ENCODE measurements around the gene LRGUK. TPM values are rescaled to one million over a fixed set of nuclear protein-coding genes. Genes with fewer than 3 reads are reported as not detected.
"Not testable (repeated sequence)": the region's sequence is repeated elsewhere in the genome, so short reads cannot be mapped to it uniquely, and the experiment has no call there.

LRGUK gene
- polyA plus RNA-seq, 2 donors, result 0.09 to 0.14 TPM

- H3K27me3 ChIP-seq (ENCODE audit: control insufficient read depth in 1 of 2, insufficient read depth in 2 of 2, low read length in 2 of 2), result no peaks in the 10 kb centered on the region
- H3K27ac ChIP-seq (ENCODE audit: low read depth in 2 of 2, low read length in 1 of 2), result no peak overlapping the region
- 59 to 61% methylated on average over 6 of the region's 6 CpGs for WGBS, 2 donors
- H3K36me3 ChIP-seq (ENCODE audit: control insufficient read depth in 2 of 2, insufficient read depth in 2 of 2, low read length in 1 of 2), result no peaks in the 10 kb centered on the region
- no peaks in the 10 kb centered on the region for H3K4me1 ChIP-seq (ENCODE audit: control insufficient read depth in 2 of 2, insufficient read depth in 2 of 2, low read length in 1 of 2)
- H3K4me3 ChIP-seq (ENCODE audit: low read depth in 1 of 2, low read length in 2 of 2), result no peak overlapping the region
- H3K9me3 ChIP-seq (ENCODE audit: control insufficient read depth in 2 of 2, insufficient read depth in 1 of 2, low read depth in 1 of 2, low read length in 1 of 2), result no peaks in the 10 kb centered on the region
Observed at GRCh38 chr7:134284011-134284410, 156.9 kb downstream of the LRGUK start.

- Histone ChIP-seq H3K36me3 (ENCODE audit: control insufficient read depth in 2 of 2, insufficient read depth in 2 of 2, low read length in 1 of 2) (no peaks in the 10 kb centered on the region), H3K27me3 (ENCODE audit: control insufficient read depth in 1 of 2, insufficient read depth in 2 of 2, low read length in 2 of 2) (no peaks in the 10 kb centered on the region), H3K4me1 (ENCODE audit: control insufficient read depth in 2 of 2, insufficient read depth in 2 of 2, low read length in 1 of 2) (no peaks in the 10 kb centered on the region), H3K27ac (ENCODE audit: low read depth in 2 of 2, low read length in 1 of 2) (no peak overlapping the region), H3K4me3 (ENCODE audit: low read depth in 1 of 2, low read length in 2 of 2) (no peak overlapping the region), H3K9me3 (ENCODE audit: control insufficient read depth in 2 of 2, insufficient read depth in 1 of 2, low read depth in 1 of 2, low read length in 1 of 2) (no peaks in the 10 kb centered on the region)
- 77 to 85% methylated on average over 3 of the region's 3 CpGs for WGBS, 2 donors
Observed at GRCh38 chr7:134284952-134285351, 157.8 kb downstream of the LRGUK start.

- no peak overlapping the region for H3K4me3 ChIP-seq (ENCODE audit: low read depth in 1 of 2, low read length in 2 of 2)
- H3K27me3 ChIP-seq (ENCODE audit: control insufficient read depth in 1 of 2, insufficient read depth in 2 of 2, low read length in 2 of 2), result no peaks in the 10 kb centered on the region
- H3K27ac ChIP-seq (ENCODE audit: low read depth in 2 of 2, low read length in 1 of 2), result no peak overlapping the region
- H3K36me3 ChIP-seq (ENCODE audit: control insufficient read depth in 2 of 2, insufficient read depth in 2 of 2, low read length in 1 of 2), result no peaks in the 10 kb centered on the region
- no peaks in the 10 kb centered on the region for H3K9me3 ChIP-seq (ENCODE audit: control insufficient read depth in 2 of 2, insufficient read depth in 1 of 2, low read depth in 1 of 2, low read length in 1 of 2)
- 78 to 84% methylated on average over 12 of the region's 12 CpGs for WGBS, 2 donors
- H3K4me1 ChIP-seq (ENCODE audit: control insufficient read depth in 2 of 2, insufficient read depth in 2 of 2, low read length in 1 of 2), result no peaks in the 10 kb centered on the region
Observed at GRCh38 chr7:134287916-134288659, 160.9 kb downstream of the LRGUK start.

- H3K27me3 ChIP-seq (ENCODE audit: control insufficient read depth in 1 of 2, insufficient read depth in 2 of 2, low read length in 2 of 2), result no peaks in the 10 kb centered on the region
- 72 to 77% methylated on average over 7 of the region's 7 CpGs for WGBS, 2 donors
- peaks cover 0 to 4% of the 10 kb centered on the region in 2 donors for H3K36me3 ChIP-seq (ENCODE audit: control insufficient read depth in 2 of 2, insufficient read depth in 2 of 2, low read length in 1 of 2)
- H3K4me1 ChIP-seq (ENCODE audit: control insufficient read depth in 2 of 2, insufficient read depth in 2 of 2, low read length in 1 of 2), result no peaks in the 10 kb centered on the region
- H3K27ac ChIP-seq (ENCODE audit: low read depth in 2 of 2, low read length in 1 of 2), result no peak overlapping the region
- H3K9me3 ChIP-seq (ENCODE audit: control insufficient read depth in 2 of 2, insufficient read depth in 1 of 2, low read depth in 1 of 2, low read length in 1 of 2), result no peaks in the 10 kb centered on the region
- no peak overlapping the region for H3K4me3 ChIP-seq (ENCODE audit: low read depth in 1 of 2, low read length in 2 of 2)
Observed at GRCh38 chr7:134289423-134289822, 162.3 kb downstream of the LRGUK start.

- Histone ChIP-seq H3K36me3 (ENCODE audit: control insufficient read depth in 2 of 2, insufficient read depth in 2 of 2, low read length in 1 of 2) (peaks cover 0 to 4% of the 10 kb centered on the region in 2 donors), H3K4me1 (ENCODE audit: control insufficient read depth in 2 of 2, insufficient read depth in 2 of 2, low read length in 1 of 2) (no peaks in the 10 kb centered on the region), H3K9me3 (ENCODE audit: control insufficient read depth in 2 of 2, insufficient read depth in 1 of 2, low read depth in 1 of 2, low read length in 1 of 2) (no peaks in the 10 kb centered on the region), H3K4me3 (ENCODE audit: low read depth in 1 of 2, low read length in 2 of 2) (no peak overlapping the region), H3K27me3 (ENCODE audit: control insufficient read depth in 1 of 2, insufficient read depth in 2 of 2, low read length in 2 of 2) (no peaks in the 10 kb centered on the region), H3K27ac (ENCODE audit: low read depth in 2 of 2, low read length in 1 of 2) (no peak overlapping the region)
- 83 to 84% methylated on average over 2 of the region's 2 CpGs for WGBS, 2 donors
Observed at GRCh38 chr7:134289841-134290240, 162.7 kb downstream of the LRGUK start.

- H3K4me3 ChIP-seq (ENCODE audit: low read depth in 1 of 2, low read length in 2 of 2), result no peak overlapping the region
- no peaks in the 10 kb centered on the region for H3K27me3 ChIP-seq (ENCODE audit: control insufficient read depth in 1 of 2, insufficient read depth in 2 of 2, low read length in 2 of 2)
- whole genome bisulfite sequencing, 2 donors, result 53 to 60% methylated on average over 3 of the region's 3 CpGs
- no peak overlapping the region for H3K27ac ChIP-seq (ENCODE audit: low read depth in 2 of 2, low read length in 1 of 2)
- no peaks in the 10 kb centered on the region for H3K4me1 ChIP-seq (ENCODE audit: control insufficient read depth in 2 of 2, insufficient read depth in 2 of 2, low read length in 1 of 2)
- peaks cover 0 to 4% of the 10 kb centered on the region in 2 donors for H3K36me3 ChIP-seq (ENCODE audit: control insufficient read depth in 2 of 2, insufficient read depth in 2 of 2, low read length in 1 of 2)
- H3K9me3 ChIP-seq (ENCODE audit: control insufficient read depth in 2 of 2, insufficient read depth in 1 of 2, low read depth in 1 of 2, low read length in 1 of 2), result no peaks in the 10 kb centered on the region
Observed at GRCh38 chr7:134290286-134290685, 163.1 kb downstream of the LRGUK start.

- no peaks in the 10 kb centered on the region for H3K9me3 ChIP-seq (ENCODE audit: control insufficient read depth in 2 of 2, insufficient read depth in 1 of 2, low read depth in 1 of 2, low read length in 1 of 2)
- no peaks in the 10 kb centered on the region for H3K27me3 ChIP-seq (ENCODE audit: control insufficient read depth in 1 of 2, insufficient read depth in 2 of 2, low read length in 2 of 2)
- peaks cover 0 to 7% of the 10 kb centered on the region in 2 donors for H3K36me3 ChIP-seq (ENCODE audit: control insufficient read depth in 2 of 2, insufficient read depth in 2 of 2, low read length in 1 of 2)
- H3K27ac ChIP-seq (ENCODE audit: low read depth in 2 of 2, low read length in 1 of 2), result no peak overlapping the region
- H3K4me1 ChIP-seq (ENCODE audit: control insufficient read depth in 2 of 2, insufficient read depth in 2 of 2, low read length in 1 of 2), result no peaks in the 10 kb centered on the region
- 81% methylated on average over 12 of the region's 12 CpGs for WGBS, 2 donors
- no peak overlapping the region for H3K4me3 ChIP-seq (ENCODE audit: low read depth in 1 of 2, low read length in 2 of 2)
Observed at GRCh38 chr7:134293002-134293740, 166.0 kb downstream of the LRGUK start.

- H3K27me3 ChIP-seq (ENCODE audit: control insufficient read depth in 1 of 2, insufficient read depth in 2 of 2, low read length in 2 of 2); H3K4me3 ChIP-seq (ENCODE audit: low read depth in 1 of 2, low read length in 2 of 2); H3K36me3 ChIP-seq (ENCODE audit: control insufficient read depth in 2 of 2, insufficient read depth in 2 of 2, low read length in 1 of 2); H3K9me3 ChIP-seq (ENCODE audit: control insufficient read depth in 2 of 2, insufficient read depth in 1 of 2, low read depth in 1 of 2, low read length in 1 of 2); H3K4me1 ChIP-seq (ENCODE audit: control insufficient read depth in 2 of 2, insufficient read depth in 2 of 2, low read length in 1 of 2); H3K27ac ChIP-seq (ENCODE audit: low read depth in 2 of 2, low read length in 1 of 2): not testable (repeated sequence)
- 83 to 90% methylated on average over 5 to 7 of the region's 7 CpGs for WGBS, 2 donors
Observed at GRCh38 chr7:134295982-134296381, 168.8 kb downstream of the LRGUK start.

GRCh38 chr7:134297489-134297888, 170.3 kb downstream of the LRGUK start:
- Histone ChIP-seq H3K4me3 (ENCODE audit: low read depth in 1 of 2, low read length in 2 of 2) (no peak overlapping the region), H3K27ac (ENCODE audit: low read depth in 2 of 2, low read length in 1 of 2) (no peak overlapping the region), H3K4me1 (ENCODE audit: control insufficient read depth in 2 of 2, insufficient read depth in 2 of 2, low read length in 1 of 2) (no peaks in the 10 kb centered on the region), H3K27me3 (ENCODE audit: control insufficient read depth in 1 of 2, insufficient read depth in 2 of 2, low read length in 2 of 2) (no peaks in the 10 kb centered on the region), H3K36me3 (ENCODE audit: control insufficient read depth in 2 of 2, insufficient read depth in 2 of 2, low read length in 1 of 2) (peaks cover 6 to 9% of the 10 kb centered on the region in 2 donors), H3K9me3 (ENCODE audit: control insufficient read depth in 2 of 2, insufficient read depth in 1 of 2, low read depth in 1 of 2, low read length in 1 of 2) (no peaks in the 10 kb centered on the region)
- whole genome bisulfite sequencing, 2 donors, result 96% methylated on average over 2 of the region's 2 CpGs

Measured in esophagus (tissue), 2 donors.